ENCODE measurements around the gene SH3BP4.

The SH3BP4 gene

DNA sequence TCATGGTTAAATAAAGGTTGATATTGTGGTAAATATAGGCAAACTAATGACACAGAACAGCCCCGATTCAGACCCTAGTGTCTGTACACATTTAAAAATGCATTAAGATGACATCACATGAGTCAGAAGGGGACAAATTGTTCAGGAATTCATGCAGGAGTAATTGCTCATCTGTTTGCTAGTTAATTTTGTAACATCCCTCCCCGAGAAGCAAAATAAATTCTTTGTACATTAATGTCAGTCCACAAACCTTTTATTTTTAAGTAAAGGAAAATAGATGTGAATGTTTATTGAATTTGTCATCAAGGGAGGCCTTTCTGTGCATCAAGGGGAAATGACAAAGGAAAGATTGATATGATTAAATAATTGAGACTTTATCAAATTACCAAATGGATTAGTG lies 69.9 kb downstream of the SH3BP4 start:
- no peak overlapping the region for H3K27ac ChIP-seq (ENCODE audit: low read length)
- H3K79me2 ChIP-seq (ENCODE audit: low read length): no peaks in the 10 kb centered on the region
- no peaks in the 10 kb centered on the region for H3K27me3 ChIP-seq (ENCODE audit: low read depth, low read length)
- no peaks in the 10 kb centered on the region for H3K4me1 ChIP-seq (ENCODE audit: low read length)
- H3K4me3 ChIP-seq (ENCODE audit: low read length): no peak overlapping the region
- no peak overlapping the region for H3K4me2 ChIP-seq (ENCODE audit: low read length)
- H3K36me3 ChIP-seq (replicated peaks; ENCODE audit: low read depth, low read length): no peaks in the 10 kb centered on the region
- no peak overlapping the region for H2AFZ ChIP-seq (ENCODE audit: low read depth, low read length)
- no peak overlapping the region for H3K9ac ChIP-seq (ENCODE audit: low read length)
- TF ChIP-seq EZH2phosphoT487 (IDR thresholded peaks at IDR 0.05; ENCODE audit: low read depth): no peak
- TF ChIP-seq, protein P1, sequence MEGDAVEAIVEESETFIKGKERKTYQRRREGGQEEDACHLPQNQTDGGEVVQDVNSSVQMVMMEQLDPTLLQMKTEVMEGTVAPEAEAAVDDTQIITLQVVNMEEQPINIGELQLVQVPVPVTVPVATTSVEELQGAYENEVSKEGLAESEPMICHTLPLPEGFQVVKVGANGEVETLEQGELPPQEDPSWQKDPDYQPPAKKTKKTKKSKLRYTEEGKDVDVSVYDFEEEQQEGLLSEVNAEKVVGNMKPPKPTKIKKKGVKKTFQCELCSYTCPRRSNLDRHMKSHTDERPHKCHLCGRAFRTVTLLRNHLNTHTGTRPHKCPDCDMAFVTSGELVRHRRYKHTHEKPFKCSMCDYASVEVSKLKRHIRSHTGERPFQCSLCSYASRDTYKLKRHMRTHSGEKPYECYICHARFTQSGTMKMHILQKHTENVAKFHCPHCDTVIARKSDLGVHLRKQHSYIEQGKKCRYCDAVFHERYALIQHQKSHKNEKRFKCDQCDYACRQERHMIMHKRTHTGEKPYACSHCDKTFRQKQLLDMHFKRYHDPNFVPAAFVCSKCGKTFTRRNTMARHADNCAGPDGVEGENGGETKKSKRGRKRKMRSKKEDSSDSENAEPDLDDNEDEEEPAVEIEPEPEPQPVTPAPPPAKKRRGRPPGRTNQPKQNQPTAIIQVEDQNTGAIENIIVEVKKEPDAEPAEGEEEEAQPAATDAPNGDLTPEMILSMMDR (IDR thresholded peaks at IDR 0.05; ENCODE audit: low read depth, low read length): no peak
- no peaks in the 10 kb centered on the region for H4K20me1 ChIP-seq (ENCODE audit: insufficient read depth, low read length)
- no peaks in the 10 kb centered on the region for H3K9me3 ChIP-seq (ENCODE audit: insufficient read depth, low read length)

- H3K4me2 ChIP-seq (ENCODE audit: low read length): no peak overlapping the region
- no peak overlapping the region for H3K27ac ChIP-seq (ENCODE audit: low read length)
- H3K36me3 ChIP-seq (replicated peaks; ENCODE audit: low read depth, low read length): no peaks in the 10 kb centered on the region
- no peaks in the 10 kb centered on the region for H3K9me3 ChIP-seq (ENCODE audit: insufficient read depth, low read length)
- no peaks in the 10 kb centered on the region for H4K20me1 ChIP-seq (ENCODE audit: insufficient read depth, low read length)
- TF ChIP-seq EZH2phosphoT487 (IDR thresholded peaks at IDR 0.05; ENCODE audit: low read depth): no peak
- TF ChIP-seq, protein P1 (IDR thresholded peaks at IDR 0.05; ENCODE audit: low read depth, low read length): no peak
- no peak overlapping the region for H3K4me3 ChIP-seq (ENCODE audit: low read length)
- no peak overlapping the region for H2AFZ ChIP-seq (ENCODE audit: low read depth, low read length)
- H3K79me2 ChIP-seq (ENCODE audit: low read length): no peaks in the 10 kb centered on the region
- no peaks in the 10 kb centered on the region for H3K4me1 ChIP-seq (ENCODE audit: low read length)
- H3K27me3 ChIP-seq (ENCODE audit: low read depth, low read length): no peaks in the 10 kb centered on the region
- H3K9ac ChIP-seq (ENCODE audit: low read length): no peak overlapping the region
Measured at GRCh38 chr2:235024191-235024860, 72.5 kb downstream of the SH3BP4 start.

- H4K20me1 ChIP-seq (ENCODE audit: insufficient read depth, low read length): no peaks in the 10 kb centered on the region
- no peak overlapping the region for H2AFZ ChIP-seq (ENCODE audit: low read depth, low read length)
- H3K79me2 ChIP-seq (ENCODE audit: low read length): no peaks in the 10 kb centered on the region
- no peak overlapping the region for H3K4me2 ChIP-seq (ENCODE audit: low read length)
- no peaks in the 10 kb centered on the region for H3K27me3 ChIP-seq (ENCODE audit: low read depth, low read length)
- H3K27ac ChIP-seq (ENCODE audit: low read length): no peak overlapping the region
- no peak overlapping the region for H3K4me3 ChIP-seq (ENCODE audit: low read length)
- TF ChIP-seq, protein P1 (IDR thresholded peaks at IDR 0.05; ENCODE audit: low read depth, low read length): no peak
- no peak for TF ChIP-seq EZH2phosphoT487 (IDR thresholded peaks at IDR 0.05; ENCODE audit: low read depth)
- H3K9me3 ChIP-seq (ENCODE audit: insufficient read depth, low read length): no peaks in the 10 kb centered on the region
- H3K4me1 ChIP-seq (ENCODE audit: low read length): no peaks in the 10 kb centered on the region
- no peak overlapping the region for H3K9ac ChIP-seq (ENCODE audit: low read length)
- no peaks in the 10 kb centered on the region for H3K36me3 ChIP-seq (replicated peaks; ENCODE audit: low read depth, low read length)
Measured at GRCh38 chr2:235024931-235025773, 73.3 kb downstream of the SH3BP4 start.

DNA sequence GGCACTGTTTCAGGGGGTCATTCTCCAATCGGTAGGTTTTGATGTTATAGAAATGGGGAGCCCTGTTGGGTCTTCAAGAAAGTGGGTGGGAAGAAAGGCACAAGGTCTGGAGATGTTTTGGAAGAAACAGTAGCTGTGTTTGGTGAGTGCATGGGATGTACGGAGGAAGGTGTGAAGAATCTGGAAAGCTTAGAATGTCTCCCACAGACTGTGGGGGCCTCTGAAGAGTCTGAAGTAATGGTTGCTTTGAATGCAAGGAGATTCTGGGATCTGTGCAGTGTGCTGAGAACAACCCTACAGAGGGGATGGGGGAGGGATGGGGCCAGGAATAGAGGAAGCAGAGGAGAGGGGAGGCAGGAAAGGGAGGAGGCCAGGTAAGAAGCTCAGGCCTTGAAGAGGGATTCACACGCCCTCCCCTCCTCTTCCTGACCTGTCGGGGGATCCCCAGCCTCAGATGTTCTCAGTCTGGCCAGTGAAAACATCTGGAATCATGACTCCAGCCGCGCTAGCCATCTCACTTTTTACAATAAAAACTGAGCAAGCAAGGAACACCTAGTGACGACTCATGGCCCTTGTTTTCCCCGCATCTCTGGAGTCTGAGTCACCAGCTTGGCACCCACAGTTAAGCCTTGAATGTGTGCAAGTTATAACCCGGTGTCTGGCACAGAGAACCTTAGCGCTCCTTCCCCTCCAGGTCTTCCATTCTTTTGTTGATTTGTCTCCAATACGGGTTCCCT lies 74.2 kb downstream of the SH3BP4 start:
- no peaks in the 10 kb centered on the region for H3K79me2 ChIP-seq (ENCODE audit: low read length)
- no peak overlapping the region for H3K4me3 ChIP-seq (ENCODE audit: low read length)
- H3K27ac ChIP-seq (ENCODE audit: low read length): no peak overlapping the region
- no peaks in the 10 kb centered on the region for H4K20me1 ChIP-seq (ENCODE audit: insufficient read depth, low read length)
- H3K9ac ChIP-seq (ENCODE audit: low read length): no peak overlapping the region
- no peak for TF ChIP-seq EZH2phosphoT487 (IDR thresholded peaks at IDR 0.05; ENCODE audit: low read depth)
- TF ChIP-seq, protein P1 (IDR thresholded peaks at IDR 0.05; ENCODE audit: low read depth, low read length): no peak
- H2AFZ ChIP-seq (ENCODE audit: low read depth, low read length): no peak overlapping the region
- no peaks in the 10 kb centered on the region for H3K36me3 ChIP-seq (replicated peaks; ENCODE audit: low read depth, low read length)
- no peaks in the 10 kb centered on the region for H3K9me3 ChIP-seq (ENCODE audit: insufficient read depth, low read length)
- no peaks in the 10 kb centered on the region for H3K4me1 ChIP-seq (ENCODE audit: low read length)
- H3K27me3 ChIP-seq (ENCODE audit: low read depth, low read length): no peaks in the 10 kb centered on the region
- no peak overlapping the region for H3K4me2 ChIP-seq (ENCODE audit: low read length)
